Measurements from ENCODE around the gene TAS2R9.

- TF ChIP-seq CTCF (IDR thresholded peaks at IDR 0.05) (peak in 2 of 3 experiments; percentile 52 to 63), POLR2A (IDR thresholded peaks at IDR 0.05) (no peak)
Measured at GRCh38 chr12:10771132-10771733, 38.7 kb downstream of the TAS2R9 start.

Measured in testis (tissue), 2 donors.